ENCODE data around the gene COX19.

The COX19 gene

GRCh38 chr7:999941-1000935 lies 24.9 kb upstream of the COX19 start:
- H4K20me1 ChIP-seq = peaks cover 0 to 33% (median 6%) of the 10 kb centered on the region in 11 experiments; a peak in 12 of 22 replicates
- peak overlapping the region; percentile 73 to 91 (median 87) for H3K4me2 ChIP-seq
- TF ChIP-seq Cebpa-rat (IDR thresholded peaks at IDR 0.05) = no peak
- peak overlapping the region in 10 of 11 experiments; percentile 4 to 67 (median 55); a peak in 13 of 22 replicates for H3K9ac ChIP-seq
- peaks cover 56 to 79% (median 76%) of the 10 kb centered on the region in 10 experiments for H3K4me1 ChIP-seq
- H3K9me3 ChIP-seq (replicated peaks in 1 of 11) = no peaks in the 10 kb centered on the region
- peak overlapping the region in 2 of 10 experiments; percentile 33 to 38; a peak in 5 of 20 replicates for H3K4me3 ChIP-seq
- peak overlapping the region in 8 of 11 experiments; percentile 30 to 65 (median 46); a peak in 15 of 22 replicates for H3K27ac ChIP-seq
- H3K36me3 ChIP-seq = peaks cover 0 to 10% (median 0%) of the 10 kb centered on the region in 11 experiments; a peak in 6 of 22 replicates
- peaks cover under 1 to 33% (median 8%) of the 10 kb centered on the region in 11 experiments; a peak in 13 of 22 replicates for H3K27me3 ChIP-seq

DNA sequence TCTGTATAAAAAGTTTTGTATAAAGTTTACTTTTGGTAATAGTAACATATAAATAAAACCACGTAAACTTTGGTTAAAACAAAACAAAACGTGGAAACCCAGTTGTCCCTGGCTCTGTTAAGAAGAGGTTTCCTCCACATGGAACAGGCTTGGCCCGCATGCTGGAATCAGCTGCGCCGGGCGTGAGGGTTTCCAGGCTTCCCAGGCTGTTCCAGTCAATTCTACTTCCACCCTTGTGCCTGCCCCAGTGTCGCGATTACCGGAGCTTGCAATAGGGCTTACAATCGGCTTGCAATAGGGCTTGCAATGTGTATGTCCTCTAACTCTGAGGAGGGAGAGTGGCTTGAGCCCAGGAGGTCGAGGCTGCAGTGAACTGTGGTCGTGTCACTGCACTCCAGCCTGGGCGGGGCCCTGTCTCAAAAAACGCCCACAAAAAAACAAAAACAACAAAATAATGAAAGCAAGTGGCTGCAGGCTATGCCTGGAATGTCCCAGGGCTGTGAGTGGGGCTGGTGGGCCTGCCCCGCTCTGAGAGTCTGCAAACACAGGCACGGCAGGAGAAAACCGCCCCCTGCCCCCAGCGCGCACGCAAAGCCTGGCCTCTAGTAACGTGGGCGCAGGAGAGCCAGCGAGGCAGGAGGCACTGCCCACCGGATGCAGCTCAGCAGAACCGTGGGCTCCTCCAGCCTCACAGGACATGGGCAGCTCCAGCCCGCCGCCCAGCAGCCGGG lies 24.0 kb upstream of the COX19 start:
- TF ChIP-seq Cebpa-rat (IDR thresholded peaks at IDR 0.05) = no peak
- Histone ChIP-seq H3K27me3 (peaks cover 7 to 42% (median 18%) of the 10 kb centered on the region in 11 experiments; a peak in 15 of 22 replicates), H3K9ac (peak overlapping the region in 7 of 11 experiments; percentile 8 to 67 (median 55); a peak in 6 of 22 replicates), H3K4me3 (peak overlapping the region in 1 of 10 experiments; percentile 33; a peak in 3 of 20 replicates), H3K9me3 (replicated peaks in 1 of 11) (no peaks in the 10 kb centered on the region), H3K4me1 (peaks cover 49 to 79% (median 76%) of the 10 kb centered on the region in 10 experiments), H3K4me2 (peak overlapping the region; percentile 73 to 91 (median 87)), H4K20me1 (peaks cover 0 to 42% (median 9%) of the 10 kb centered on the region in 11 experiments; a peak in 12 of 22 replicates), H3K36me3 (peaks cover 0 to 10% (median 0%) of the 10 kb centered on the region in 11 experiments; a peak in 6 of 22 replicates), H3K27ac (peak overlapping the region in 5 of 11 experiments; percentile 14 to 65 (median 44); a peak in 9 of 22 replicates)

DNA sequence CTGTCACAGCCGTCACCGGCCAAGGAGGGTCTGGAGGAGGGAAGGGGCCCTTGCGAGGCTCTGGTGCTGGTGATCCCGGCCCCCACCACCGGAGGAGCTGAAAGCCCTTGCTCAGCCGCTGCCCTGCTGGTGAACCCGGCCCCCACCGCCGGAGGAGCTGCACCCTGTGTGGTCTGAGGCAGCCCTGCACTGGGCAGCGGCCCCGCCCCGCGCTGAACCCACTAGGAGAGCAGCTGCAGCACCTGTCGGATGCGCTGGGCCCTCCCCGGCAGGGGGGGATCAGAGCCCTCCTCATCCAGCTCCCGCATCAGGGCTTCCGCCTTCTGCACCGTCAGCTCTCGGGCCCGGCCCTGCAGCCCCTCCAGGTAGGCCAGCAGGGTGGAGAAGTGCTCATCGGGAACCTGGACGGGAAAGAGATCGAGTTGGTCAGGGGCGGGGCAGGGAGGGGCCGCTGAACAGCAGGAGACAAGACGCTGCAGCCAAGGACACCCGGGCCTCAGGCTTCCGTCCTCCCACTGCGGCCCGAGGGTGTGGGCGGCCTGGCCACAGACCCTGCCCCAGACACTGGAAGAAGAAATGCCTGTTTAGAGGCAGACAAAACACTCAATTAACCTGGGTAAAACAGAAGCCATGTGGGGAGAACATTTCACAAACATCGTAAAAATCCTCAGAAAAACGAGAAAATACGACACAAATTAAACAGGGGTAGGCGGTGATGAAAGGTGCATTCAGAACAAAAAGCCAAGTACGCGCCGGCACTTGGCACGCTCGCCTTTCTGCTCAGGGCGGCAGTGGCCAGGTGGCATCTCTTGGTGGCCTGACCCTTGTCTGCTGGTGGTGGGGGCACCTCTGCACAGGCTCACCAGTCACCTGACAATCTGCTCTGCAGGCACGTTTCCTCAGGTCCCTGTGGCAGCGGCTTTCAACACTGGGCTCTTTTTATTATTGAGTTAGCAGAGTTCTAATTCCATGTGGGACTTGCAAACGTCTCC lies 22.4 kb upstream of the COX19 start:
- Histone ChIP-seq H3K9ac (peak overlapping the region in 2 of 11 experiments; percentile 56 to 65; a peak in 3 of 22 replicates), H3K27ac (no peak overlapping the region), H3K4me2 (peak overlapping the region; percentile 62 to 92 (median 86); a peak in 21 of 22 replicates), H3K4me1 (peaks cover 52 to 89% (median 83%) of the 10 kb centered on the region in 10 experiments), H3K36me3 (peaks cover 0 to 10% (median 0%) of the 10 kb centered on the region in 11 experiments; a peak in 6 of 22 replicates), H3K9me3 (replicated peaks in 1 of 11) (no peaks in the 10 kb centered on the region), H3K4me3 (no peak overlapping the region), H3K27me3 (peaks cover 7 to 44% (median 19%) of the 10 kb centered on the region in 11 experiments; a peak in 15 of 22 replicates), H4K20me1 (peaks cover 0 to 45% (median 9%) of the 10 kb centered on the region in 11 experiments; a peak in 12 of 22 replicates)
- no peak for TF ChIP-seq Cebpa-rat (IDR thresholded peaks at IDR 0.05)

- Histone ChIP-seq H3K27me3 (peaks cover 7 to 53% (median 19%) of the 10 kb centered on the region in 11 experiments; a peak in 15 of 22 replicates), H3K4me3 (no peak overlapping the region; a peak in 1 of 20 replicates), H3K9ac (peak overlapping the region in 10 of 11 experiments; percentile 18 to 65 (median 44); a peak in 13 of 22 replicates), H3K27ac (peak overlapping the region in 5 of 11 experiments; percentile 7 to 44 (median 22); a peak in 7 of 22 replicates), H3K4me1 (peaks cover 66 to 100% (median 95%) of the 10 kb centered on the region in 10 experiments), H3K4me2 (peak overlapping the region; percentile 62 to 92 (median 86)), H4K20me1 (peaks cover 0 to 45% (median 9%) of the 10 kb centered on the region in 11 experiments; a peak in 12 of 22 replicates), H3K36me3 (peaks cover 0 to 10% (median 0%) of the 10 kb centered on the region in 11 experiments; a peak in 6 of 22 replicates), H3K9me3 (replicated peaks in 1 of 11) (no peaks in the 10 kb centered on the region)
- TF ChIP-seq Cebpa-rat (IDR thresholded peaks at IDR 0.05) = no peak
Measured at GRCh38 chr7:996079-996872, 20.9 kb upstream of the COX19 start.

GRCh38 chr7:995571-995970 lies 20.2 kb upstream of the COX19 start:
- Histone ChIP-seq H3K36me3 (peaks cover 0 to 10% (median 0%) of the 10 kb centered on the region in 11 experiments; a peak in 6 of 22 replicates), H3K27ac (peak overlapping the region in 1 of 11 experiments; percentile 44; a peak in 1 of 22 replicates), H3K4me2 (peak overlapping the region; percentile 62 to 92 (median 86); a peak in 21 of 22 replicates), H3K9me3 (replicated peaks in 1 of 11) (no peaks in the 10 kb centered on the region), H4K20me1 (peaks cover 0 to 42% (median 9%) of the 10 kb centered on the region in 11 experiments; a peak in 12 of 22 replicates), H3K27me3 (peaks cover 7 to 48% (median 19%) of the 10 kb centered on the region in 11 experiments; a peak in 15 of 22 replicates), H3K9ac (peak overlapping the region in 6 of 11 experiments; percentile 21 to 65 (median 52); a peak in 6 of 22 replicates), H3K4me1 (peaks cover 59 to 100% (median 95%) of the 10 kb centered on the region in 10 experiments), H3K4me3 (no peak overlapping the region; a peak in 1 of 20 replicates)
- no peak for TF ChIP-seq Cebpa-rat (IDR thresholded peaks at IDR 0.05)

GRCh38 chr7:994592-995308 lies 19.4 kb upstream of the COX19 start:
- H3K4me3 ChIP-seq = no peak overlapping the region
- H3K9ac ChIP-seq = peak overlapping the region in 4 of 11 experiments; percentile 30 to 65 (median 57); a peak in 4 of 22 replicates
- H3K27ac ChIP-seq = no peak overlapping the region
- H3K4me1 ChIP-seq = peaks cover 51 to 96% (median 91%) of the 10 kb centered on the region in 10 experiments
- peak overlapping the region in 9 of 11 experiments; percentile 77 to 92 (median 88); a peak in 15 of 22 replicates for H3K4me2 ChIP-seq
- peaks cover 0 to 34% (median 9%) of the 10 kb centered on the region in 11 experiments; a peak in 12 of 22 replicates for H4K20me1 ChIP-seq
- no peak for TF ChIP-seq Cebpa-rat (IDR thresholded peaks at IDR 0.05)
- no peaks in the 10 kb centered on the region for H3K9me3 ChIP-seq (replicated peaks in 1 of 11)
- H3K36me3 ChIP-seq = peaks cover 0 to 10% (median 0%) of the 10 kb centered on the region in 11 experiments; a peak in 6 of 22 replicates
- peaks cover 7 to 39% (median 18%) of the 10 kb centered on the region in 11 experiments; a peak in 15 of 22 replicates for H3K27me3 ChIP-seq
